ENCODE data around the gene ZSCAN10. TPM values are rescaled to one million over a fixed set of nuclear protein-coding genes. Genes with fewer than 3 reads are reported as not detected.

Gene ZSCAN10
- total and polyA plus RNA-seq, 2 donors: not detected

DNA sequence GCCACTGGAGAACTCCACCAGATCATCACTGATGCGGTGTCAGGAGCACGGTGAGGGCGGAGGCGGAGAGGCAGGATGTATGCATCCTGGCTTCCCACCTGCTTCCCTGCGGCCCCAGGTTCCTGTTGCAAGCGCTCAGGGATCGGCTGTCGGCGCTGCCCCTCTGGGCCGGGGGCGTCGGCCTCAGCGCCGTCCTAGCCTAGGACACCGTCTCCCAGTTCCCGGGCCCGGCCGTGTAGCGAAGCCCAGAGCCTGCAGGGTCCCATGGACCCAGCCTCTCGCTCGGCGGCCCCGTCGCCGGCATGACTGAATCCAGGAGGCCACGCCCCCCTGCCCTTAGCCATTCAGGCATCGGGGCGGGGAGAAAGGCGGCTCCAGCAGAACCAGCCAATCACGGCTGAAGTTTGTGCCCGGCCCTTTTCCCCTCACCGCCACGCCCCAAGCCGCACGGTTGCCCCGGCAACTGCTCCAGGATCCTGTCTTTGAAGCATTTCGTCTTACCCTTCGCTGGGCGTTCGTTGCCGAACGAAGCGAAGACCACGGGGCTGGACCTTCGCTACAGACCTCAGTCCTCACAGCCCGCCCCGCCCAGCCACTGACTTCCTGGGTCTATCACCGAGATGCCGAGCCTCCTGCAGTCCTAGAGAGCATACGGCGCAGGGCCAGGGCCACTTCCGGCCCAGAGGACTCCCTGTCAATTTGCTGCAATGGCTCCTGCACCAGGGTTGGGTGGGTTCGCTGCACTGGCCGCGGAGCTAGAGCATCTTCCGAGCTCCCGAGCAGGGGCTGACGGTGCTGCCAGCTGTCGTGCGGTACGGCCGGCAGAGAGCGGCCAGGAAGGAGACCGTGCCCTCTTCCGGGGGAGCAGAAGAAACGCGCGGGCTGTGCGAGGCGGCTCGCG is 25.1 kb upstream of the ZSCAN10 start:
- H3K4me3 ChIP-seq (ENCODE audit: low read depth, low read length): peak overlapping the region; percentile 52
- H3K27ac ChIP-seq (ENCODE audit: low read depth): peak overlapping the region; percentile 31
- no peaks in the 10 kb centered on the region for H3K36me3 ChIP-seq (ENCODE audit: insufficient read depth)
- WGBS: under 1% methylated on average over 72 of the region's 72 CpGs
- DNase-seq (ENCODE audit: extremely low spot score): peak; percentile 94
- H3K4me1 ChIP-seq (ENCODE audit: insufficient read depth): no peaks in the 10 kb centered on the region

- Histone ChIP-seq H3K27ac (ENCODE audit: low read depth) (no peak overlapping the region), H3K4me3 (ENCODE audit: low read depth, low read length) (no peak overlapping the region), H3K4me1 (ENCODE audit: insufficient read depth) (no peaks in the 10 kb centered on the region), H3K36me3 (ENCODE audit: insufficient read depth) (peaks cover 1% of the 10 kb centered on the region)
- WGBS: 63% methylated on average over 8 of the region's 8 CpGs
- no peak for DNase-seq (ENCODE audit: extremely low spot score)
Observed at GRCh38 chr16:3122926-3123570, 24.0 kb upstream of the ZSCAN10 start.

GRCh38 chr16:3121851-3122467 is 22.9 kb upstream of the ZSCAN10 start:
- Histone ChIP-seq H3K27ac (ENCODE audit: low read depth) (no peak overlapping the region), H3K4me1 (ENCODE audit: insufficient read depth) (no peaks in the 10 kb centered on the region), H3K36me3 (ENCODE audit: insufficient read depth) (peaks cover 1% of the 10 kb centered on the region), H3K4me3 (ENCODE audit: low read depth, low read length) (no peak overlapping the region)
- no peak for DNase-seq (ENCODE audit: extremely low spot score)
- WGBS: 63% methylated on average over 7 of the region's 7 CpGs

GRCh38 chr16:3120435-3120834 is 21.3 kb upstream of the ZSCAN10 start:
- WGBS: 87% methylated on average over 16 of the region's 16 CpGs
- DNase-seq (ENCODE audit: extremely low spot score): no peak
- Histone ChIP-seq H3K36me3 (ENCODE audit: insufficient read depth) (peaks cover 1% of the 10 kb centered on the region), H3K4me3 (ENCODE audit: low read depth, low read length) (no peak overlapping the region), H3K27ac (ENCODE audit: low read depth) (no peak overlapping the region), H3K4me1 (ENCODE audit: insufficient read depth) (no peaks in the 10 kb centered on the region)

DNA sequence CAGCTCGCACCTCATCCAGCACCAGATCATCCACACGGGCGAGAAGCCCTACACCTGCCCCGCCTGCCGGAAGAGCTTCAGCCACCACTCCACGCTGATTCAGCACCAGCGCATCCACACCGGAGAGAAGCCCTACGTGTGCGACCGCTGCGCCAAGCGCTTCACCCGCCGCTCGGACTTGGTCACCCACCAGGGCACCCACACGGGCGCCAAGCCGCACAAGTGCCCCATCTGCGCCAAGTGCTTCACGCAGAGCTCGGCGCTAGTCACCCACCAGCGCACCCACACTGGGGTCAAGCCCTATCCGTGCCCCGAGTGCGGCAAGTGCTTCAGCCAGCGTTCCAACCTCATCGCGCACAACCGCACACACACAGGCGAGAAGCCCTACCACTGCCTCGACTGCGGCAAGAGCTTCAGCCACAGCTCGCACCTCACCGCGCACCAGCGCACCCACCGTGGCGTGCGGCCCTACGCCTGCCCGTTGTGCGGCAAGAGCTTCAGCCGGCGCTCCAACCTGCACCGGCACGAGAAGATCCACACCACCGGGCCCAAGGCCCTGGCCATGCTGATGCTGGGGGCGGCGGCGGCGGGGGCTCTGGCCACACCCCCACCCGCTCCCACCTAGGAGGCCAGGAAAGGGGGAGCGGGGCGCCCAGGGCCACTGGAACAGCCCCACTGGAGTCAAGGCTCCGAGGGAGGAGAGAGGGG is 20.8 kb upstream of the ZSCAN10 start:
- Histone ChIP-seq H3K4me3 (ENCODE audit: low read depth, low read length) (no peak overlapping the region), H3K27ac (ENCODE audit: low read depth) (no peak overlapping the region), H3K4me1 (ENCODE audit: insufficient read depth) (no peaks in the 10 kb centered on the region), H3K36me3 (ENCODE audit: insufficient read depth) (peaks cover 1% of the 10 kb centered on the region)
- 95% methylated on average over 57 of the region's 57 CpGs for WGBS
- DNase-seq (ENCODE audit: extremely low spot score): no peak

- Histone ChIP-seq H3K4me1 (ENCODE audit: insufficient read depth) (no peaks in the 10 kb centered on the region), H3K4me3 (ENCODE audit: low read depth, low read length) (no peak overlapping the region), H3K36me3 (ENCODE audit: insufficient read depth) (peaks cover 1% of the 10 kb centered on the region), H3K27ac (ENCODE audit: low read depth) (no peak overlapping the region)
- 95% methylated on average over 33 of the region's 33 CpGs for WGBS
- no peak for DNase-seq (ENCODE audit: extremely low spot score)
Observed at GRCh38 chr16:3119286-3119685, 20.2 kb upstream of the ZSCAN10 start.

- DNase-seq (ENCODE audit: extremely low spot score): no peak
- Histone ChIP-seq H3K4me1 (ENCODE audit: insufficient read depth) (no peaks in the 10 kb centered on the region), H3K27ac (ENCODE audit: low read depth) (no peak overlapping the region), H3K4me3 (ENCODE audit: low read depth, low read length) (no peak overlapping the region), H3K36me3 (ENCODE audit: insufficient read depth) (peaks cover 1% of the 10 kb centered on the region)
- WGBS: 94% methylated on average over 20 of the region's 20 CpGs
Observed at GRCh38 chr16:3118846-3119245, 19.8 kb upstream of the ZSCAN10 start.

DNA sequence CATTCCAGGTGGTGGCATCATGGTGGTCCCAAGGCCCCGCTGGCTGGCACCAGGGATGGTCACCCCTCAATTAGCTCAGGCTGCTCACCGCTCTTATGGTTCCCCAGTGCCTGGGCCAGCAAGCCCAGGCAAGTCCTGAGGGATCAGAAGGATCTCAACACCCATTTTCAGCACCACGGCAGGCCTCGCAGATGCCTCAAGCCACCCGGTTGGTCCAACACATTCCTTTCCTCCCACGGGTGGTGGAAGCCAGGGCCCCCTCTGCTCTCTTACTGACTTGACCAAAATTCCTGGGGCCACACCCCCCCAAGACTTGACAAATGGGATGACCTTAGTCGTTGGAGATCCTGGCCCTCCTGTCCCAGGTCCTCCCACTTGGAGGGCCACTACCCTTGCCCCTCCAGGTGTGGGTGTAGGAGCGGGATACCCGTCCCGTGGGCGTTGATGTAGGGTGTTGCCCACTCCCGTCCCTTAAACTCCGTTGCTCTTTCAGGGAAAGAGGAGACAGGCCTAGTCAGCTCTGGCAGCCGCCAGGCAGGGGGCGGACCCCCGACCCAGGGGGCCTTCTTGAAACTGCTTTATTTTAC is 19.2 kb upstream of the ZSCAN10 start:
- Histone ChIP-seq H3K27ac (ENCODE audit: low read depth) (no peak overlapping the region), H3K4me3 (ENCODE audit: low read depth, low read length) (no peak overlapping the region), H3K4me1 (ENCODE audit: insufficient read depth) (no peaks in the 10 kb centered on the region), H3K36me3 (ENCODE audit: insufficient read depth) (peaks cover 1% of the 10 kb centered on the region)
- no peak for DNase-seq (ENCODE audit: extremely low spot score)
- 89% methylated on average over 16 of the region's 16 CpGs for WGBS

DNA sequence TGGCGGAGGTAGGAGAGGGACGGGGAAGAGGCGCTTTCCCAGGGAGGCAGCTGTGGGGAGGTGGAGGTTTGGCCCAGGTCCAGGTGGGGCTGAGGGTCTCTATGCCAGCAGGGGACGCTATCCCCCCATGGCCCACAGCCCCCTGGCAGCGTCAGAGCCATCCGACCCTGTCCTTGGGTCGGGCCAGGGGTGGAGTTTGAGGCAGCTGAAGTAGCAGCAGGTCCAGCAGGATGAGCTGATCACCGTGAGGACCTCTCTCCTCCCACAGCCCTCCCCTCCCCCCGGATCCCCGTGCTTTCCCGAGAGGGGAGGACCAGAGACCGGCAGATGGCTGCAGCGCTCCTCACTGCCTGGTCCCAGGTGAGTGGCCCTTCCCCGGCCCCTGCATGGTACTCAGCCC is 16.5 kb upstream of the ZSCAN10 start:
- no peak for DNase-seq (ENCODE audit: extremely low spot score)
- H3K4me3 ChIP-seq (ENCODE audit: low read depth, low read length): no peak overlapping the region
- H3K36me3 ChIP-seq (ENCODE audit: insufficient read depth): peaks cover 1% of the 10 kb centered on the region
- H3K27ac ChIP-seq (ENCODE audit: low read depth): no peak overlapping the region
- WGBS: 69% methylated on average over 14 of the region's 14 CpGs
- H3K4me1 ChIP-seq (ENCODE audit: insufficient read depth): no peaks in the 10 kb centered on the region

DNA sequence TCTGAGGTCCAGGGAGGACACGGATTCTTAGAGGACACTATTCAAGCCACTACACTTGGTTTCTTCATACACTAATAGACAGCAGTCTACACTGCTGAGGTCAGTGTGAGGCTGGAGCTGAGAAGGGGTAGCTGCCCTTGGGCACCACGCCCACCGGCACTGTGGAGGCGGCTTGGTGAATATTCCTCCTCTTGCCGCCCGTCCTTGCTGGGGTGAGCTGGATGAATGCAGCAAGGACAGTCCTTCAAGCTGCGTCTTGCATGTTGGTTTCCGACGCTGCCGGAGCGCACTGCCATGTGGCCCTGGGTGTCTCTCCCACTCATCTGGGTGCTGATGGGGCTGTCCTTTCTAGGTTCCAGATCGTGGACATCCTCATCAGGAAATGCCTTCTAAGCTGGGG is 15.9 kb upstream of the ZSCAN10 start:
- Histone ChIP-seq H3K27ac (ENCODE audit: low read depth) (no peak overlapping the region), H3K4me1 (ENCODE audit: insufficient read depth) (no peaks in the 10 kb centered on the region), H3K36me3 (ENCODE audit: insufficient read depth) (peaks cover 1% of the 10 kb centered on the region), H3K4me3 (ENCODE audit: low read depth, low read length) (no peak overlapping the region)
- DNase-seq (ENCODE audit: extremely low spot score): no peak
- 94% methylated on average over 12 of the region's 12 CpGs for WGBS

- Histone ChIP-seq H3K36me3 (ENCODE audit: insufficient read depth) (peaks cover 1% of the 10 kb centered on the region), H3K27ac (ENCODE audit: low read depth) (no peak overlapping the region), H3K4me3 (ENCODE audit: low read depth, low read length) (no peak overlapping the region), H3K4me1 (ENCODE audit: insufficient read depth) (no peaks in the 10 kb centered on the region)
- no peak for DNase-seq (ENCODE audit: extremely low spot score)
- 54% methylated on average over 17 of the region's 17 CpGs for WGBS
Observed at GRCh38 chr16:3113765-3114479, 14.8 kb upstream of the ZSCAN10 start.

GRCh38 chr16:3112881-3113574 is 13.9 kb upstream of the ZSCAN10 start:
- no peak for DNase-seq (ENCODE audit: extremely low spot score)

More at GRCh38 chr16:3112881-3113574, 13.9 kb upstream of the ZSCAN10 start:
- Histone ChIP-seq H3K36me3 (ENCODE audit: insufficient read depth) (no peaks in the 10 kb centered on the region), H3K4me3 (ENCODE audit: low read depth, low read length) (peak overlapping the region; percentile 60), H3K4me1 (ENCODE audit: insufficient read depth) (no peaks in the 10 kb centered on the region), H3K27ac (ENCODE audit: low read depth) (no peak overlapping the region)
- WGBS: 9% methylated on average over 19 of the region's 19 CpGs
